ENCODE data around the gene RNF145. TPM values are rescaled to one million over a fixed set of nuclear protein-coding genes. Genes with fewer than 3 reads are reported as not detected.

The RNF145 gene
- total and polyA plus RNA-seq, 2 donors (not counting 1 experiment from before 2014, with no cell fraction given), result 24.5 to 57.2 TPM

- Histone ChIP-seq H3K27ac (ENCODE audit: low read length in 2 of 2) (no peak overlapping the region), H3K27me3 (replicated peaks in 1 of 4; ENCODE audit: control extremely low read depth in 1 of 4, control insufficient read depth in 3 of 4, insufficient read depth in 4 of 4, low read length in 3 of 4) (no peaks in the 10 kb centered on the region), H3K79me2 (ENCODE audit: control insufficient read depth, insufficient read depth, low read length) (no peaks in the 10 kb centered on the region), H3K36me3 (replicated peaks in 1 of 2; ENCODE audit: control extremely low read depth in 1 of 2, control insufficient read depth in 1 of 2, extremely low read depth in 1 of 2, insufficient read depth in 2 of 2, low read length in 1 of 2) (no peaks in the 10 kb centered on the region), H3K4me1 (ENCODE audit: control insufficient read depth in 2 of 2, insufficient read depth in 2 of 2, low read length in 2 of 2) (no peaks in the 10 kb centered on the region), H2AFZ (ENCODE audit: insufficient read depth, low read depth, low read length, poor library complexity, severe bottlenecking) (no peak overlapping the region), H3K9ac (ENCODE audit: low read length) (no peak overlapping the region), H3K9me3 (ENCODE audit: control extremely low read depth in 1 of 3, control insufficient read depth in 2 of 3, insufficient read depth in 1 of 3, low read length in 2 of 3) (no peaks in the 10 kb centered on the region), H4K20me1 (ENCODE audit: control insufficient read depth, insufficient read depth, low read length, poor library complexity, severe bottlenecking) (no peaks in the 10 kb centered on the region), H3K4me2 (replicated peaks; ENCODE audit: low read depth, low read length, poor library complexity, severe bottlenecking) (no peak overlapping the region), H3K4me3 (ENCODE audit: control extremely low read depth in 1 of 5, extremely low read depth in 1 of 5, insufficient read depth in 1 of 5, low read depth in 2 of 5, low read length in 4 of 5) (no peak overlapping the region)
- Mint-ChIP-seq H3K9me3 (ENCODE audit: insufficient read depth) (no peaks in the 10 kb centered on the region), H3K27me3 (peaks cover 7% of the 10 kb centered on the region), H3K27ac (no peak overlapping the region), H3K4me1 (no peaks in the 10 kb centered on the region), H3K4me3 (no peak overlapping the region)
- ATAC-seq (ENCODE audit: low read depth) (no peak), DNase-seq (no peak)
- intact Hi-C loops (cut with micrococcal nuclease), result no loop called here
- TF ChIP-seq CTCF (IDR thresholded peaks at IDR 0.05) (no peak), EZH2 (IDR thresholded peaks at IDR 0.05; ENCODE audit: borderline replicate concordance, insufficient read depth, low read depth, low read length, poor library complexity, severe bottlenecking) (no peak)
- 100% methylated on average over 1 of the region's 5 CpGs for WGBS (ENCODE audit: insufficient coverage)
- ChIA-PET POLR2A (no interaction called here), CTCF (interaction anchor here (1.0 kb wide), 1 partner anchor 10 kb away, joined by 4 read pairs; no protein-coding TSS in a partner anchor)
Measured at GRCh38 chr5:159220206-159220605, 10.9 kb upstream of the RNF145 start.

- ATAC-seq (ENCODE audit: low read depth), result no peak
- H3K9me3 ChIP-seq (ENCODE audit: control extremely low read depth in 1 of 3, control insufficient read depth in 2 of 3, insufficient read depth in 1 of 3, low read length in 2 of 3), result no peaks in the 10 kb centered on the region
- no peak overlapping the region for H3K4me3 ChIP-seq (ENCODE audit: control extremely low read depth in 1 of 5, extremely low read depth in 1 of 5, insufficient read depth in 1 of 5, low read depth in 2 of 5, low read length in 4 of 5)
- POLR2A ChIA-PET, result no interaction called here
- Mint-ChIP-seq H3K27ac (no peak overlapping the region), H3K9me3 (ENCODE audit: insufficient read depth) (no peaks in the 10 kb centered on the region), H3K4me1 (no peaks in the 10 kb centered on the region), H3K27me3 (no peaks in the 10 kb centered on the region), H3K4me3 (no peak overlapping the region)
- no peak overlapping the region for H3K4me2 ChIP-seq (replicated peaks; ENCODE audit: low read depth, low read length, poor library complexity, severe bottlenecking)
- no peak overlapping the region for H3K27ac ChIP-seq (ENCODE audit: low read length in 2 of 2)
- CTCF ChIA-PET, result no interaction called here
- H3K9ac ChIP-seq (ENCODE audit: low read length), result no peak overlapping the region
- no peaks in the 10 kb centered on the region for H3K79me2 ChIP-seq (ENCODE audit: control insufficient read depth, insufficient read depth, low read length)
- no peak for DNase-seq
- no peaks in the 10 kb centered on the region for H4K20me1 ChIP-seq (ENCODE audit: control insufficient read depth, insufficient read depth, low read length, poor library complexity, severe bottlenecking)
- 100% methylated on average over 2 of the region's 2 CpGs for WGBS (ENCODE audit: insufficient coverage)
- H3K27me3 ChIP-seq (replicated peaks in 1 of 4; ENCODE audit: control extremely low read depth in 1 of 4, control insufficient read depth in 3 of 4, insufficient read depth in 4 of 4, low read length in 3 of 4), result no peaks in the 10 kb centered on the region
- intact Hi-C loops (cut with micrococcal nuclease), result no loop called here
- no peak overlapping the region for H2AFZ ChIP-seq (ENCODE audit: insufficient read depth, low read depth, low read length, poor library complexity, severe bottlenecking)
- TF ChIP-seq EZH2 (IDR thresholded peaks at IDR 0.05; ENCODE audit: borderline replicate concordance, insufficient read depth, low read depth, low read length, poor library complexity, severe bottlenecking) (no peak), CTCF (IDR thresholded peaks at IDR 0.05) (no peak)
- no peaks in the 10 kb centered on the region for H3K4me1 ChIP-seq (ENCODE audit: control insufficient read depth in 2 of 2, insufficient read depth in 2 of 2, low read length in 2 of 2)
- no peaks in the 10 kb centered on the region for H3K36me3 ChIP-seq (replicated peaks in 1 of 2; ENCODE audit: control extremely low read depth in 1 of 2, control insufficient read depth in 1 of 2, extremely low read depth in 1 of 2, insufficient read depth in 2 of 2, low read length in 1 of 2)
Measured at GRCh38 chr5:159218595-159219023, 9.3 kb upstream of the RNF145 start.
